Loucy (cell line): ENCODE results near the gene LDLRAD4.

Experiments used
- H2AFZ ChIP-seq: fragments of 200-600 bp; sonication (generic); 2 replicates; pipeline ENCODE4 v1.6.0; 2016; ENCODE audit warnings: antibody characterized with exemption, mild to moderate bottlenecking, low read length, moderate library complexity
- H3F3A ChIP-seq: fragments of 200-600 bp; 2 replicates; pipeline ENCODE4 v1.6.0; 2016; ENCODE audit warnings: antibody characterized with exemption, low read depth, mild to moderate bottlenecking
- H3K27me3 ChIP-seq: fragments of 200-600 bp; sonication (generic); 2 replicates; pipeline ENCODE4 v1.6.1; 2014; ENCODE audit warnings: low read length, mild to moderate bottlenecking; ENCODE audit not compliant: insufficient read depth, poor library complexity, severe bottlenecking
- H3K36me3 ChIP-seq: fragments of 200-600 bp; sonication (generic); 2 replicates; pipeline ENCODE4 v1.6.1; 2016; ENCODE audit warnings: low read length; ENCODE audit not compliant: insufficient read depth
- H3K4me1 ChIP-seq: fragments of 200-600 bp; sonication (generic); 2 replicates; pipeline ENCODE4 v1.5.1; 2014; ENCODE audit warnings: low read length, mild to moderate bottlenecking; ENCODE audit not compliant: insufficient read depth, poor library complexity, severe bottlenecking
- H3K4me2 ChIP-seq: fragments of 200-600 bp; sonication (generic); 2 replicates; pipeline ENCODE4 v1.6.0; 2014; ENCODE audit warnings: antibody characterized with exemption, low read length, low read depth, mild to moderate bottlenecking; ENCODE audit not compliant: poor library complexity, severe bottlenecking
- H3K4me3 ChIP-seq: fragments of 200-600 bp; sonication (generic); 2 replicates; pipeline ENCODE4 v1.5.1; 2014; ENCODE audit warnings: low read length, mild to moderate bottlenecking, mixed read lengths; ENCODE audit not compliant: poor library complexity, severe bottlenecking
- H3K79me2 ChIP-seq: fragments of 200-600 bp; sonication (generic); 2 replicates; pipeline ENCODE4 v1.6.1; 2014; ENCODE audit warnings: low read length; ENCODE audit not compliant: insufficient read depth
- H3K9ac ChIP-seq: fragments of 200-600 bp; sonication (generic); 2 replicates; pipeline ENCODE4 v1.6.0; 2014; ENCODE audit warnings: mild to moderate bottlenecking, low read depth, low read length, moderate library complexity; ENCODE audit not compliant: poor library complexity, severe bottlenecking
- H3K9me2 ChIP-seq: fragments of 200-600 bp; sonication (generic); replicated peaks from 2 replicates; pipeline ENCODE4 v1.6.1; 2016; ENCODE audit warnings: low read depth, low read length, mixed read lengths
- H3K9me3 ChIP-seq: fragments of 200-600 bp; sonication (generic); 2 replicates; pipeline ENCODE4 v1.6.1; 2014; ENCODE audit warnings: mild to moderate bottlenecking, antibody characterized with exemption, low read length, low read depth; ENCODE audit not compliant: insufficient read depth
- H4K20me1 ChIP-seq: fragments of 200-600 bp; sonication (generic); 2 replicates; pipeline ENCODE4 v1.6.0; 2014; ENCODE audit warnings: antibody characterized with exemption, low read length, mild to moderate bottlenecking; ENCODE audit not compliant: insufficient read depth, poor library complexity, severe bottlenecking
- EZH2phosphoT487 ChIP-seq: fragments of 200-600 bp; IDR thresholded peaks from 2 replicates; pipeline ENCODE4 v1.6.1; 2018; ENCODE audit warnings: antibody characterized with exemption, mild to moderate bottlenecking, moderate library complexity, borderline replicate concordance
- TF ChIP-seq, protein P1 (sequence below): fragments of 200-600 bp; sonication (generic); conservative IDR thresholded peaks from 2 replicates; pipeline ENCODE4 v1.5.1; 2014; ENCODE audit warnings: mild to moderate bottlenecking, antibody characterized with exemption, low read length

LDLRAD4 gene

DNA sequence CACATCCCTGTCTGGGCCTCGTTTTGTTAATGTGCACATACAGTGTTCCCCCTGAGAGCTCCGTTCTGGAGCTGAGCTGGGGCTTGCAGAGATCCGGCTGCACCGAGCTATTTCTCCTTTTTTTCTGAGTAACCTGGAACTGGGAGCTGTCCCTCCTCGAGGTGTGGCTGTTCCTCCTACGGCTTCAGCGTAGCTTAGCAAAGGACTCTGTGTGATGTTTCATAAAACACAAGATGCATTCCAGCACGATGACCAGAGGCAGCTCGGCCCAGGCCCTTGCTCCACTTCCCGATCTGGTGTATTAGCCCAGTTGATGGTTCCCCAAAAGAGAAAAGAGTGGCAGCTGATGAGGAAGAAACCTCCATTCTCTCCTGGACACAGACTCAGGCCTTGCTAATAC, 404.8 kb downstream of the LDLRAD4 start:
- Histone ChIP-seq H3K4me3 (no peak overlapping the region), H3K9me2 (no peaks in the 10 kb centered on the region), H3K36me3 (peaks cover 57% of the 10 kb centered on the region; the same call in 1 of the 2 replicates), H3K79me2 (peaks cover 96% of the 10 kb centered on the region), H3K4me1 (peaks cover 24% of the 10 kb centered on the region), H3F3A (no peaks in the 10 kb centered on the region), H3K9me3 (no peaks in the 10 kb centered on the region), H3K27me3 (no peaks in the 10 kb centered on the region), H4K20me1 (peaks cover 4% of the 10 kb centered on the region), H3K4me2 (no peak overlapping the region), H2AFZ (no peak overlapping the region), H3K9ac (no peak overlapping the region)
- TF ChIP-seq, protein P1, sequence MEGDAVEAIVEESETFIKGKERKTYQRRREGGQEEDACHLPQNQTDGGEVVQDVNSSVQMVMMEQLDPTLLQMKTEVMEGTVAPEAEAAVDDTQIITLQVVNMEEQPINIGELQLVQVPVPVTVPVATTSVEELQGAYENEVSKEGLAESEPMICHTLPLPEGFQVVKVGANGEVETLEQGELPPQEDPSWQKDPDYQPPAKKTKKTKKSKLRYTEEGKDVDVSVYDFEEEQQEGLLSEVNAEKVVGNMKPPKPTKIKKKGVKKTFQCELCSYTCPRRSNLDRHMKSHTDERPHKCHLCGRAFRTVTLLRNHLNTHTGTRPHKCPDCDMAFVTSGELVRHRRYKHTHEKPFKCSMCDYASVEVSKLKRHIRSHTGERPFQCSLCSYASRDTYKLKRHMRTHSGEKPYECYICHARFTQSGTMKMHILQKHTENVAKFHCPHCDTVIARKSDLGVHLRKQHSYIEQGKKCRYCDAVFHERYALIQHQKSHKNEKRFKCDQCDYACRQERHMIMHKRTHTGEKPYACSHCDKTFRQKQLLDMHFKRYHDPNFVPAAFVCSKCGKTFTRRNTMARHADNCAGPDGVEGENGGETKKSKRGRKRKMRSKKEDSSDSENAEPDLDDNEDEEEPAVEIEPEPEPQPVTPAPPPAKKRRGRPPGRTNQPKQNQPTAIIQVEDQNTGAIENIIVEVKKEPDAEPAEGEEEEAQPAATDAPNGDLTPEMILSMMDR, result no peak
- TF ChIP-seq EZH2phosphoT487, result no peak

DNA sequence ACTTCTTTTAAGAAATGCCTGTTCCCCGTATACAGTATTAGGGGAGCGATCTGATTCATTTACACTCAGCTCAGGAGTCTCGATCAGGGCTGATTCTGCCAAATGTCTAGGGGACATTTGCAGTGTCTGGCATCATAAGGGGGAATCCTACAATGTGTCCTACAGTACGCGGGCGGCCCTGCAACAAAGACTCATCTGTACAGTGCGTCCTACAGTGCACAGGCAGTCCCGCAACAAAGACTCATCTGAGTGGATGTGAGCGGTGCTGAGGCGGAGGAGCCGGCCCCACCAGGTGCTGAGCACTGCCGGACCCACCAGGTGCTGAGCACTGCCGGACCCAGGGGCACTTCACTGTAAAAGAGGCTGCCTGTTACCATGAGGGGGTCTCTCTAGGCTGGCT, 405.3 kb downstream of the LDLRAD4 start:
- Histone ChIP-seq H3K79me2 (peaks cover 96% of the 10 kb centered on the region), H3K4me3 (no peak overlapping the region), H2AFZ (no peak overlapping the region), H3K27me3 (no peaks in the 10 kb centered on the region), H3K4me2 (no peak overlapping the region), H3F3A (no peaks in the 10 kb centered on the region), H3K9me3 (no peaks in the 10 kb centered on the region), H4K20me1 (no peaks in the 10 kb centered on the region), H3K9me2 (no peaks in the 10 kb centered on the region), H3K4me1 (peaks cover 19% of the 10 kb centered on the region), H3K36me3 (peaks cover 57% of the 10 kb centered on the region; the same call in 1 of the 2 replicates), H3K9ac (no peak overlapping the region)
- TF ChIP-seq, protein P1, result no peak

DNA sequence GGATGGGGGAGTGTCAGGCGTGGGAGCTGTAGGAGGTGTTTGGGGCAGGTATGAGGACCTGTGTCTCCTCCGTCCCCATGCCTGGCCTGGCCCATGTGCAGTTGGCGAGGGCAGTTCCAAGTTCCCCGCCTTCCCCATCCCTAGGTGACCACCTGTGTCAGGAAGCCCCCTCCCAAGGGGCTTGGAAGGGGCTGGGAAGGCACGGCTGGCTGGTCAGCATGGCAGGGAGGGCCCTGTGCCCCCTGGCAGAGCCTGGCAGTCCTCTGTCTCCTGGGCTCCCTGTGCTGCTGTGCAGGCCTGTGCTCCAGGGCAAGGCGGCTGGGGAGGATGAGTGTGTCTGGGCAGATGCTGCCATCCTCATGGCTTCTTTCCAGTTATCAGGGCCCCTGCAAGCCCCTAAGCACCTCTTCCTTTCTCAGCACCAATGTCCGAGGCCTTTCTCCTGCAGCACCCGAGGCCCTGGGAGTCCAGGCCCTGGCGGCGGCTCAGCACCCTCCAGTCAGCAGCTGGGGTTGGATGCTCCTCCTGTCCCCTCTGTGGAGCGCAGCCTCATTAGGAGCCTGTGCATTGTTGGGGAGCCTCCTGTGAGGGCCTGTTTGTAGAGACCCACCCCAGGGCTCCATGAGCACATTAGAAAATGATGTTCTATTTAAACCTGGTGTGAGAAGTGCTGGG, 406.1 kb downstream of the LDLRAD4 start:
- no peaks in the 10 kb centered on the region for H3K9me3 ChIP-seq
- H3K4me1 ChIP-seq, result peaks cover 19% of the 10 kb centered on the region
- H3K36me3 ChIP-seq, result peaks cover 57% of the 10 kb centered on the region; the same call in 1 of the 2 replicates
- no peak overlapping the region for H3K9ac ChIP-seq
- no peak overlapping the region for H2AFZ ChIP-seq
- H3K4me2 ChIP-seq, result no peak overlapping the region
- TF ChIP-seq, protein P1, result no peak
- TF ChIP-seq EZH2phosphoT487, result no peak
- no peaks in the 10 kb centered on the region for H3K9me2 ChIP-seq
- no peaks in the 10 kb centered on the region for H3K27me3 ChIP-seq
- H4K20me1 ChIP-seq, result no peaks in the 10 kb centered on the region
- peaks cover 94% of the 10 kb centered on the region for H3K79me2 ChIP-seq
- no peak overlapping the region for H3K4me3 ChIP-seq
- no peaks in the 10 kb centered on the region for H3F3A ChIP-seq
